Measurements from ENCODE around the gene TEX14.
A peak's percentile ranks its signal among the peaks of the same experiment; 100 is the strongest.
"Not testable (repeated sequence)": the region's sequence is repeated elsewhere in the genome, so short reads cannot be mapped to it uniquely, and the experiment has no call there.

The TEX14 gene

DNA sequence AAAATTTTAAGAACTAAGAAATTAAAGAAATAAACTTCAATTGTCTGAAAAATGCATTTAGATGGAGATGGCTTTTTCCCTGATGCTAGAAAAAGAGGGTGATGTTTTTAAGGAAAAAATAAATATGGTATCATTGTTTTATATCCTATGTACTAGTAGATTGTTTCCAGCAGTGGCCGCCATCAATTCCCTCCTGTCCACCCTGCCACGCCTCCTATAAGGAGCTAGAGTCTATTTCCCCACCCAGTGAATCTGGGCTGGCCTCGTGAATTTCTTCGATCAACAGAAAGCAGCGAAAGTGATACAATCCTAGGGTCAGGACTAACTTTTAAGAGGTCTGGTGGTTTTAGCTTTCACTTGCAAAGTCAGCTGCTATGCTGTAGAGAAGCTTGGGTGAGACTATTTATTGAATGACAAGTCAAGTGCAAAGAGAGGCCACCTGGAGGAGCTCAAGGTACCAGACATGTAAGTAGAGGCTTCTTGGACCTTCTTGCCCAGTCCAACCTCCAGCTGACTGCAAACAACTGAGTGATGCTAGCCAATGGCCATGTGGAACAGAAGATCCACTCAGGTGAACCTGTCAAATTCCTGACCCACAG, 96.6 kb downstream of the TEX14 start:
- no peak for DNase-seq

DNA sequence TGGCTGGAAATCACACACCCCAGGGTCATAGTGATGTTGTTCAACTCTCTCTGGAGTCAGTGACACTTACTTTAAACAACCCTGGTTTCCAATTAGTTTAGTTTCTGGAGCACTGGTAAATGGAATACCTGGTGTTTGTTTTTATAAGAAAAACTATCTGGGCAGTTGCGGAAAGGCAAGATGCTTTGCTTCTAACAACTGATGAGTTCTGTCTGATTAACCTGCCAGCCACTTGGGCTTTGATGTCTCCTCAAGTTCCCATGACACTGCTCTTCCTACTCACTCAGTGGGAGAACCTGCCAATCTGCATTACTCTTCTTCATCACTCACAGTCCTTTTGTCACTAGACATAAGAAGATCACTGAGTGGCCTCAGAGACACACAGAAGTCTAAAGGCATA, 98.7 kb downstream of the TEX14 start:
- no peak for DNase-seq

DNA sequence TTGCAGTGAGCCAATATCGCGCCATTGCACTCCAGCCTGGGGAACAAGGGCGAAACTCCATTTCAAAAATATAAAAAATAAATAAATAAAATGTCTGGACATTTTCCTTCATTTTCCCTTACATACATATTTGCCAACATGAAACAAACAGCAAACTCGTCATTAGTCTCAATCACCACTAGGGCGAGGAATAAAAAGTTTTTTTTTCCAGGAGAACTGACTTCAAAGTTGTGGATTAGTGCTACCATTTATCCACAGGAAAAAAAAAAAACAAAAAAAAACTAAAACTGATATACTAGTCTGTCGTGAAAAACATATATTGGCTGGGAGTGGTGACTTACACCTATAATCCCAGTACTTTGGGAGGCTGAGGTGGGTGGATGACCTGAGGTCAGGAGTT, 100.4 kb downstream of the TEX14 start:
- DNase-seq, result no peak

GRCh38 chr17:58590377-58590776, 101.5 kb downstream of the TEX14 start:
- no peak for DNase-seq

- peak; percentile 17 for DNase-seq
Measured at GRCh38 chr17:58587713-58588117, 104.1 kb downstream of the TEX14 start.

DNA sequence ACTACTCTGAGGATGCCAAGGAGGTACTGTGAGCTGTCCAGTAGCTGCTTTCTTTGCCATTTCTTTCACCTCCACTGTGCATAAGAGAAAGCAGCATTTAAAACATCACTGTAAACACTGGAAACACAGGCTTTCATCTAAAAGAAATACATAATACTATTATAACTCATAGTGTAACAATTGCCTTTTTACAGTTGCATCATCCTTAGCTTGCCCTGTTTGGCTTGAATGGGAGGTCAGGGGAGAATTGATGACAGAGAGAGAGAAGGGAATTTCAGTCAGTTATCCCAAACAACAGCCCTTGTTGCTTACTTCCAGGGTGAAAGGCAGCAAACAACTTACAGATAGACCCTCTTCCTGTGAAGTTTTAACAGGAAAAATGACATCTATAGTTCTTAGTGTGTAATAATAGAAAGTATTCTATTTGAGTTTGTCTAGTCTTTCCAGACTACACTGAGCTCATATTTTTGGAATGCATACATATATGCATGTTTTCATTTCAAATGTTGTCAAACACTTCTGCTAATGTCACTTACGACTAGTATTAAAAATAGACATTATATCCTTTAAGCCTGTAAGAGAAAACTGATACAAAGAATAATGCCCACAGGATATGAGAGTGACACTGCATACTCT, 105.7 kb downstream of the TEX14 start:
- DNase-seq, result no peak

DNA sequence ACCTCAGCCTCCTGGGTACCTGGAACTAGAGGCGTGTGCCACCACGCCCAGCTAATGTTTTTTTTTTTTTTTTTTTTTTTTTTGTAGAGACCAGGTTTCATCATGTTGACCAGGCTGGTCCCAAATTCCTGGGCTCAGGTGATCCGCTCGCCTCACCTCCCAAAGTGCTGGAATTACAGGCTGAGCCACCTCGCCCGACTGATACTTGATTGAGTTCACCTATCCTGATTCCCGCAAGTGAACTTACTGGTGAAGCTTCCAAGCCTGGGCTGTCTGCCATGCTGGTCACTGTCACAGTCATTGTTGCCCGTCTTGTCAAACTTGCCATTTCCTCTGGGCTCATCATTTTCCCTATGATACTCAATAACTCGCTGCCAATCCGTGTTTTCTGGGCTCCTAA, 106.3 kb downstream of the TEX14 start:
- no peak for DNase-seq

- no peak for DNase-seq
Measured at GRCh38 chr17:58583486-58583885, 108.4 kb downstream of the TEX14 start.

DNA sequence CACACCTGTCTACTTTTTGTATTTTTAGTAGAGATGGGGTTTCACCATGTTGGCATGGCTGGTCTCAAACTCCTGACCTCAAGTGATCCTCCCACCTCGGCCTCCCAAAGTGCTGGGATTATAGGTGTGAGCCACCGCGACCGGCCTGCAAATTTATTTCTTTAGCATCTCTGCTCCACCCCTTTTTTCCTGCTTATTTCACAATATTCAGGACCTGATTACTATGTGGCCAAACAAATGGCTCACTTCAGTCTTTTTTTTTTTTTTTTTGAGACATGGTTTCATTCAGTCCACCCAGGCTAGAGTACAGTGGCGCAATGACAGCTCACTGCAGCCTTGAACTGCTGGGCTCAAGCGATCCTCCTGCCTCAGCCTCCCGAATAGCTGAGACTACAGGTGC, 109.1 kb downstream of the TEX14 start:
- DNase-seq, result not testable (repeated sequence)

GRCh38 chr17:58580671-58581070, 111.2 kb downstream of the TEX14 start:
- no peak for DNase-seq

DNA sequence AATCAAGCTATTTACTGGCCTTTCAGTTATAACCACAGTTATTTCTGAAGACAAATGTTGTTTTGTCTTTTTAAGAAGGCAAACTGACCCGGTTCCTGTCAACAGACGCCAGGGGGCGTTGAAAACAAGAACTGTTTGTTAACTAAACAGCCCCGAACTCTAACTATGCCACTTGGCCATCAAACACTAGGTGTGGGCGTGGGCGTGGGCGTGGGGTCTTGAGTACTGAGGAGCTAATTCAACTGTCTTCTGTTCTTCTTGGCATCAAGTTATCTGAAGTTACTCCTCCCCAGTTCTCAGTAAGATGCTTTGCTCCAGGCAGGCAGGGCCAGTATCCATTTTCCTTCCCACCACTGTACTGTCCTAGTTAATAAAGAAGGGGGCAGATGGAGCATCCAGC, 114.1 kb downstream of the TEX14 start:
- DNase-seq, result no peak

DNA sequence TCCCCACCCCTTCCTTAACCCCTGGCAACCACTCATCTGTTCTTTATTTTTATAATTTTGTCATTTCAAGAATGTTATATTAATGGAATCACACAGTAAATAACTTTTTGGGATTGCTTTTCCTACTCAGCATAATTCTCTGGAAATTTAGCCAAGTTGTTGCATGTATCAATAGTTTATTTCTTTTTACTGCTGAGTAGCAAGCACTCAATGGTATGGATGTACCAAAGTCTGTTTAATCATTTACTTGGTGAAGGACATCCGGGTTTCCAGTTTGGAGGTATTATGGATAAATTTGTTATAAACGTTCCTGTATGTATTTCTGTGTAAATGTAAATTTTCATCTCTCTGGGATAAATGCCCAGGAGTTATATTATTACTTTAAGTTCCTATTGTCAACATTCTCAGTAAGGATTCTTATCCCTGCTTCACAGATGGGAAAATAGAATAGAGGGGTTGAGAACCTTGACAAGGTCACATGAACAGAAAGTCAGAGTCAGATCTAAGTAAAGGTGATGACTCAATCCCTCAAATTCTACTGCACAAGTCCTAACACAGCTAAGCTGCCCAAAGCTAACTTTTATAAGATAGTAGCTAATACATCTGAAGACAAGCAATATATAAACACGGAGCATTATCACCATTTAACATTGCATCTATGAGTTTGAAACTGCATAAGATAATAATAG, 115.0 kb downstream of the TEX14 start:
- no peak for DNase-seq

DNA sequence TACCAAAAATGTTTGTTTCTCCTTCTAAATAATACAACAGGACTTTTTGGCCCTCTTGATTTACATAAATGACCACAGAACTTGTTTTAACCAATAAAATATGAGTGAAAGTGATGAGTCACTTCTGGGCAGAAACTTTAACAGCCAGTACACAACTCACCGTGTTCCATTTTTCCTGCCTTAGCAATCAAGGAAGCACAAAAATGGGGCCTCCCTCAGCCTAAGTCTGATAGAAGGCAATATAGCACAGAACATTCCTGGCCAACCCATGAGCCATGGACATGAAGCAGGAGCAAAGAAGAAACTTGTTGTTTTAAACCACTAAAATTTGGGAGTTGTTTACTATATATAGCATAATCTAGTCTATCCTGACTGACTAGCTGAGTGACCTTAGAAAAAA, 116.3 kb downstream of the TEX14 start:
- no peak for DNase-seq

DNA sequence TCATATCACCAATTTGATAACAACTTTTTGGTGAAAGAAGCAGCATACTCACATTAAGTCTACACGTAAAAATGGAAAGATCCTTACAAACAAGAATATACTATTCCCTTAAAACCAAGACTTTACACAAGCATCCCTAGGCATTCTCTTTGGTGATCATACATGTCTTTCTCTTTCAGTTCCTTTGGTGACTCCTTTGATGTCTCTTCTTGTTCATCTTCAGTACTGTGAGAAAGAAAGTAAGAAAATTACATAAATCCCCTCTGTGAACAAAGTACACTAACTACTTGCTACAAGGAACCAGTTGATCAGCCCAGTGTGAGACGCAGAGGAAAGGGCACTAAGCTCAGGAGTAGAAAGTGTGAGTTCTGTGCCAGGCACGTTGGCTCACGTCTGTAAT, 117.8 kb downstream of the TEX14 start:
- DNase-seq, result no peak

GRCh38 chr17:58572846-58573245, 119.0 kb downstream of the TEX14 start:
- no peak for DNase-seq

- no peak for DNase-seq
Measured at GRCh38 chr17:58570758-58571157, 121.1 kb downstream of the TEX14 start.

GRCh38 chr17:58569196-58569595, 122.6 kb downstream of the TEX14 start:
- no peak for DNase-seq

GRCh38 chr17:58568044-58568799, 123.6 kb downstream of the TEX14 start:
- DNase-seq, result no peak

- DNase-seq, result no peak
Measured at GRCh38 chr17:58565389-58566311, 126.2 kb downstream of the TEX14 start.

GRCh38 chr17:58564971-58565370, 126.9 kb downstream of the TEX14 start:
- DNase-seq, result no peak

GRCh38 chr17:58564243-58564642, 127.6 kb downstream of the TEX14 start:
- DNase-seq, result no peak

DNA sequence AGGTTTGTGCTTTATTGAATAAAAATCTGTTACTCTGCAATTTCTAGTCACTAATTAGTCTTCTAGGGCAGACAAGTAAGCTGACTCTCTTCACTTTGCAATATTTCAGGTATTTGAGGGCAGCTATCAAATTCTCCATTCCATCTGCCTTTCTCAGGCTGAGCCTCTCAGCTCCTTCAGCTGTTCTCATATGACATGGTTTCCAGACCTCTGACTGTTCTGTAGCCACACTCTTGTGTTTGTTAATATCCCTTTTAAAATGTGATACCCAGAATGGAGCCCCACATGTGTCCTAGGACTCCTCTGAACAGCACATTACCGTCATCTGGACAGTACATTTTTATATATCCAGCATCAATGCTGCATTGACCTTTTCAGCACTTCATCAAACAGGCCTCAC, 131.3 kb downstream of the TEX14 start:
- DNase-seq, result no peak

- DNase-seq, result no peak
Measured at GRCh38 chr17:58557981-58558380, 133.9 kb downstream of the TEX14 start.
